ENCODE data around the gene CNPY1. TPM values are rescaled to one million over a fixed set of nuclear protein-coding genes. Genes with fewer than 3 reads are reported as not detected.
A peak's percentile ranks its signal among the peaks of the same experiment; 100 is the strongest.

CNPY1 gene
- total and polyA plus RNA-seq, 9 of the 15 experiments (the other 6 are each of a cell fraction or from before 2014, with no cell fraction given): not detected

DNA sequence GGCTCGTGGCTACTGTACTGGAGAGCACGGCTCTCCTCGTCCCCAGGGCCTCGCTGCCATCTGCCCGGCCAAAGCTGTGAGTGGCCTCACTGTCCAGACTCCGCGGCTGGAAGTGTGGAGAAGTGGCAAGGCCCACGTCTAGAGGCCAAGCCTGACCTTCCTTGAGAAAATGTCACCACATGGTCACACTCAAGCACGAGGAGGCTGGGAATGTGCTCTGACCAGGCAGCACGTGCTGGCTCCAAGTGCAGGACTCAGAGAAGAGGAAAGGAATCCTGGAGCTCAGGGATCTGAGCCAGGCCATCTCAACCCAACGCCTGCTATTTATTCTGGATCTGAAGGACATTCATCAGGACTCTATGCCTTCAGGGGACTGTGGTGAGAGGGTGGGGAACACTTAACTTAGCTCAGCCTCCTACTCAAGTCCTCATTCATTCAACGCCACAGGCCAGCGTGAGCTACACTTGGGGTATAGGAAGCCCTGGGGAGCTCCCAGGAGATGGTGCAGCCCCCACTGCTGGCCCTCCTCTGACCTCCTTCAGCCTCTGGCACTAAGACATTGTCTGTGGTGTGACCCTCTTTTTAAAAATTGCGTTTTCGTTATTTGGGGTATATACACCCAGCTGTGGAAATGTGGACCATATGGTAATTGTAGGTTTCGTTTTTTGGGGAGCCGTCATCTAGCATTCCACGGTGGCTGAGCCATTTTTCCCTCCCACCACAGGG is 59.4 kb downstream of the CNPY1 start:
- CTCF ChIA-PET (ENCODE audit: low intra/inter-chr PET ratio): no interaction called here
- in situ Hi-C loops (cut with MboI) (no loop called here), intact Hi-C loops (cut with micrococcal nuclease) (no loop called here)
- Histone ChIP-seq H3K27ac (ENCODE audit: extremely low read depth, low read depth, low read length) (no peak overlapping the region), H3K36me3 (ENCODE audit: control insufficient read depth, insufficient read depth, low read length) (no peaks in the 10 kb centered on the region), H2AFZ (ENCODE audit: low read depth, low read length) (no peak overlapping the region), H3K27me3 (ENCODE audit: control insufficient read depth in 2 of 2, insufficient read depth in 2 of 2, low read length in 2 of 2) (peaks cover 85 to 97% of the 10 kb centered on the region in 2 experiments), H3K9me3 (replicated peaks; ENCODE audit: control insufficient read depth, insufficient read depth, low read depth, low read length) (peaks cover 6% of the 10 kb centered on the region), H3K9me1 (ENCODE audit: control insufficient read depth, insufficient read depth, low read length) (no peaks in the 10 kb centered on the region), H3K4me1 (replicated peaks in 1 of 2; ENCODE audit: control insufficient read depth in 2 of 2, insufficient read depth in 2 of 2, low read length in 2 of 2) (peaks cover 0 to 15% of the 10 kb centered on the region in 2 experiments; a peak in 2 of 5 replicates), H4K20me1 (replicated peaks; ENCODE audit: control insufficient read depth, insufficient read depth, low read length) (peaks cover 10% of the 10 kb centered on the region; the same call in 1 of the 2 replicates), H3K79me2 (ENCODE audit: control insufficient read depth, insufficient read depth, low read length) (no peaks in the 10 kb centered on the region), H3K4me2 (ENCODE audit: insufficient read depth, low read length) (no peak overlapping the region), H3K4me3 (no peak overlapping the region), H3K9ac (ENCODE audit: insufficient read depth in 1 of 2, low read depth in 2 of 2, low read length in 2 of 2) (no peak overlapping the region)
- POLR2A ChIA-PET: interaction anchor here (1.4 to 1.7 kb wide), 2 partner anchors 9 to 15 kb away, joined by 3 to 7 read pairs; no protein-coding TSS in a partner anchor
- FAIRE-seq (no peak), DNase-seq (ENCODE audit: extremely low read depth in 1 of 4, low spot score in 3 of 4) (no peak), ATAC-seq (no peak)
- WGBS (ENCODE audit: insufficient coverage, low coverage, missing lambda C conversion rate): 1% methylated on average over 18 of the region's 18 CpGs
- no TSS peak for BruUV-seq (replicated peaks)
- TF ChIP-seq CBX2 (IDR thresholded peaks at IDR 0.05; ENCODE audit: insufficient read depth, low read length, poor library complexity, severe bottlenecking) (peak; percentile 75), RNF2 (IDR thresholded peaks at IDR 0.05) (peak; percentile 48; the same call in 1 of the 2 replicates), ZFP36 (IDR thresholded peaks at IDR 0.05; ENCODE audit: low read depth, low read length, partially characterized antibody) (peak; percentile 37), CBX8 (IDR thresholded peaks at IDR 0.05; ENCODE audit: borderline replicate concordance, extremely low read depth, low read depth, low read length, poor library complexity, severe bottlenecking) (peak; percentile 80), BACH1 (tag; IDR thresholded peaks at IDR 0.05) (no peak)

Measured in K562 (cell line).